Activated naive CD4-positive, alpha-beta T cell treated with anti-CD3 and anti-CD28 coated beads, Interleukin-2, amount 50 U/mL, for 16 hours (primary cell): ENCODE data around the gene SOX6.

Source experiments
- DNase-seq: peaks from one replicate; pipeline ENCODE4 v3.0.0-alpha.2; 2020

Gene SOX6

GRCh38 chr11:16262645-16262955, 93.7 kb downstream of the SOX6 start:
- no peak for DNase-seq

GRCh38 chr11:16261836-16262644, 94.3 kb downstream of the SOX6 start:
- no peak for DNase-seq

- DNase-seq, result no peak
Observed at GRCh38 chr11:16252373-16252772, 104.0 kb downstream of the SOX6 start.

GRCh38 chr11:16248248-16248647, 108.1 kb downstream of the SOX6 start:
- no peak for DNase-seq

- no peak for DNase-seq
Observed at GRCh38 chr11:16242806-16243205, 113.5 kb downstream of the SOX6 start.

- no peak for DNase-seq
Observed at GRCh38 chr11:16240687-16241086, 115.7 kb downstream of the SOX6 start.

- no peak for DNase-seq
Observed at GRCh38 chr11:16239141-16240105, 116.9 kb downstream of the SOX6 start.

- no peak for DNase-seq
Observed at GRCh38 chr11:16226245-16226644, 130.1 kb downstream of the SOX6 start.

GRCh38 chr11:16225623-16226022, 130.7 kb downstream of the SOX6 start:
- no peak for DNase-seq

- no peak for DNase-seq
Observed at GRCh38 chr11:16223558-16223957, 132.8 kb downstream of the SOX6 start.

GRCh38 chr11:16217631-16218030, 138.7 kb downstream of the SOX6 start:
- no peak for DNase-seq

GRCh38 chr11:16216831-16217230, 139.5 kb downstream of the SOX6 start:
- no peak for DNase-seq

- DNase-seq, result no peak
Observed at GRCh38 chr11:16215352-16215751, 141.0 kb downstream of the SOX6 start.

GRCh38 chr11:16211407-16211806, 144.9 kb downstream of the SOX6 start:
- DNase-seq, result no peak

- no peak for DNase-seq
Observed at GRCh38 chr11:16204261-16204660, 152.1 kb downstream of the SOX6 start.

- no peak for DNase-seq
Observed at GRCh38 chr11:16195651-16196050, 160.7 kb downstream of the SOX6 start.

GRCh38 chr11:16194566-16194965, 161.8 kb downstream of the SOX6 start:
- DNase-seq, result no peak

GRCh38 chr11:16193897-16194381, 162.4 kb downstream of the SOX6 start:
- no peak for DNase-seq

GRCh38 chr11:16191868-16192240, 164.5 kb downstream of the SOX6 start:
- no peak for DNase-seq

GRCh38 chr11:16191212-16191867, 165.0 kb downstream of the SOX6 start:
- no peak for DNase-seq

GRCh38 chr11:16186680-16187079, 169.7 kb downstream of the SOX6 start:
- no peak for DNase-seq

GRCh38 chr11:16185042-16185441, 171.3 kb downstream of the SOX6 start:
- no peak for DNase-seq

GRCh38 chr11:16184588-16184987, 171.8 kb downstream of the SOX6 start:
- DNase-seq, result no peak
